ENCODE results near the gene CHRND. TPM values are rescaled to one million over a fixed set of nuclear protein-coding genes. Genes with fewer than 3 reads are reported as not detected.

Gene CHRND
- total and polyA plus RNA-seq, 2 of the 8 experiments (the other 6 are each of a cell fraction or from before 2014, with no cell fraction given): 0.24 TPM; not detected in 1

DNA sequence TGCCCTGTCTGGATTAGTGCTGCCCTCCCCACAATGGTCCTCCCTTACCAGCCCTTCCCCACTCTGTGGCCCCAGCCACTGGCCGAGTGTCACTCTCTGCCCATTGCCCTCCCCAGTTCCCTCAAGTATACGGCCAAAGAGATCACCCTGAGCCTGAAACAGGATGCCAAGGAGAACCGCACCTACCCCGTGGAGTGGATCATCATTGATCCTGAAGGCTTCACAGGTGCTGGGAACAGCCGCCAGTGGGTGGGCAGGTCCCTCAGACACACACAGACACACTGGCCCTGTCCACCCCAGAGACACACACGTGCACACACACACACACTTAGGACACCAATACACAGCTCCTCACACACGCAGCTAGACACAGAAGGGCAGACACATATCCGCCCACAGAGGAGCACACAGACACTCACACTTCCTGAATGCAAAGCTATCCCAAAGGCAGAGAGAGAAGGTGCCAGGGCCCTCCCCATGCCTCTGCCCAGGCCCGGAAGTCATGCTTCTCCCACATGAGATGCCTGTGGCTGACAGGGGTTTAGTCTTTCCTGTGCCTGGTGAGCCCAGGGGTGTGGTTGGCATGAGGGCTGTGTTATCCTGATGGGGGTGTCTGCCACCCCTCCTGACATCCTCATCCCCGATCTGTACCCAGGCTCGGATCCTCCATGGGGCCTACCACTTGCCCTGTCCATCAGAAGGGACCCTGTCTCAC is 2.9 kb downstream of the CHRND start:
- Histone ChIP-seq H2BK20ac (ENCODE audit: low read length) (no peak overlapping the region), H4K5ac (ENCODE audit: insufficient read length, low read depth, low read length) (no peak overlapping the region), H3K4ac (replicated peaks; ENCODE audit: insufficient read length, low read depth, low read length) (no peak overlapping the region), H2BK12ac (ENCODE audit: low read depth, low read length) (no peak overlapping the region), H2AK5ac (ENCODE audit: low read depth, low read length) (no peak overlapping the region; the same call in 1 of the 2 replicates), H2AFZ (ENCODE audit: low read length) (no peak overlapping the region), H3K14ac (ENCODE audit: insufficient read length) (no peak overlapping the region), H3K23me2 (ENCODE audit: low read depth, low read length) (peaks cover 3% of the 10 kb centered on the region; the same call in 1 of the 2 replicates), H2BK5ac (ENCODE audit: low read depth, low read length) (no peak overlapping the region), H3K4me3 (ENCODE audit: extremely low read depth in 1 of 4, insufficient read depth in 2 of 4, low read depth in 3 of 4, low read length in 4 of 4) (no peak overlapping the region), H3K27me3 (replicated peaks in 1 of 4; ENCODE audit: control insufficient read depth in 3 of 4, extremely low read depth in 1 of 4, insufficient read depth in 3 of 4, low read length in 3 of 4) (peaks cover under 1 to 16% (median 7%) of the 10 kb centered on the region in 4 experiments), H4K91ac (replicated peaks; ENCODE audit: insufficient read length, low read length) (no peak overlapping the region), H3K9me3 (ENCODE audit: insufficient read depth in 2 of 2, low read depth in 1 of 2, low read length in 1 of 2) (no peaks in the 10 kb centered on the region), H3K56ac (replicated peaks; ENCODE audit: insufficient read length, low read depth, low read length) (no peak overlapping the region), H3K4me2 (ENCODE audit: insufficient read depth in 1 of 2, low read depth in 2 of 2, low read length in 2 of 2) (no peak overlapping the region), H4K20me1 (replicated peaks in 1 of 2; ENCODE audit: control insufficient read depth in 1 of 2, insufficient read depth in 2 of 2, low read length in 2 of 2) (peaks cover 0 to 2% of the 10 kb centered on the region in 2 experiments), H2BK120ac (replicated peaks; ENCODE audit: low read depth, low read length) (no peak overlapping the region), H3K79me1 (ENCODE audit: low read depth, low read length) (no peaks in the 10 kb centered on the region), H3K27ac (ENCODE audit: low read depth, low read length) (no peak overlapping the region), H3K9ac (replicated peaks in 1 of 4; ENCODE audit: extremely low read depth in 1 of 4, low read depth in 3 of 4, low read length in 3 of 4) (no peak overlapping the region), H4K8ac (ENCODE audit: extremely low read depth, insufficient read depth, low read length) (no peak overlapping the region), H3K18ac (ENCODE audit: extremely low read depth, low read length) (no peak overlapping the region), H3K36me3 (ENCODE audit: control insufficient read depth in 2 of 4, insufficient read depth in 4 of 4, low read length in 3 of 4) (no peaks in the 10 kb centered on the region), H3K4me1 (replicated peaks in 1 of 4; ENCODE audit: control insufficient read depth in 3 of 4, insufficient read depth in 4 of 4, low read length in 3 of 4) (peaks cover 0 to 10% (median 5%) of the 10 kb centered on the region in 4 experiments; a peak in 6 of 7 replicates), H3K23ac (ENCODE audit: insufficient read length) (no peak overlapping the region), H3K79me2 (ENCODE audit: control insufficient read depth in 1 of 2, insufficient read depth in 2 of 2, low read length in 2 of 2) (no peaks in the 10 kb centered on the region), H2BK15ac (ENCODE audit: low read length) (no peak overlapping the region)
- FAIRE-seq (no peak), DNase-seq (ENCODE audit: low read depth in 1 of 2, low spot score in 2 of 2) (no peak)
- POLR2A ChIA-PET (ENCODE audit: partially characterized antibody): interaction anchor here (0.9 to 1.8 kb wide), 2 partner anchors 9 to 10 kb away, joined by 3 to 4 read pairs; partner anchors contain the start of gene PRSS56
- TF ChIP-seq TEAD4 (IDR thresholded peaks at IDR 0.05; ENCODE audit: low read depth, low read length) (no peak), JUND (IDR thresholded peaks at IDR 0.05; ENCODE audit: low read length) (no peak), HDAC2 (IDR thresholded peaks at IDR 0.05; ENCODE audit: borderline replicate concordance in 1 of 2, low read depth in 2 of 2, low read length in 2 of 2) (no peak), RXRA (IDR thresholded peaks at IDR 0.05; ENCODE audit: insufficient read depth, low read depth, low read length) (no peak), EGR1 (IDR thresholded peaks at IDR 0.05; ENCODE audit: borderline replicate concordance, low read depth, low read length) (no peak), ZNF274 (IDR thresholded peaks at IDR 0.05; ENCODE audit: borderline replicate concordance, extremely low read depth, low read length) (no peak), POLR2A (IDR thresholded peaks at IDR 0.05; ENCODE audit: control extremely low read depth in 1 of 2, low read depth in 2 of 2, low read length in 2 of 2) (no peak)
- CTCF ChIA-PET (ENCODE audit: partially characterized antibody): interaction anchor here (1.4 to 1.6 kb wide), 2 partner anchors 10 to 38 kb away, joined by 4 to 5 read pairs; no protein-coding TSS in a partner anchor
- 89% methylated on average over 11 of the region's 11 CpGs; no CpG with 5 or more reads in 1 of the 2 experiments for WGBS, 2 experiments (ENCODE audit: extremely low coverage in 1 of 2, insufficient coverage in 1 of 2, insufficient read length in 1 of 2, insufficient replicate concordance in 2 of 2, low coverage in 1 of 2, low lambda C conversion rate in 2 of 2, missing lambda C conversion rate in 1 of 2)
